Testis (tissue), 3 donors: ENCODE measurements around the gene FAXDC2. TPM values are rescaled to one million over a fixed set of nuclear protein-coding genes. Genes with fewer than 3 reads are reported as not detected.
A peak's percentile ranks its signal among the peaks of the same experiment; 100 is the strongest.

Experiments
- DNase-seq: peaks from one replicate; pipeline ENCODE4 v3.0.0-alpha.2; 2019
- H3K27ac ChIP-seq, 2 donors: fragments of 200-600 bp; sonication (generic); one replicate each; pipeline ENCODE4 v1.5.1; 2019
- H3K27me3 ChIP-seq: fragments of 200-600 bp; sonication (generic); one replicate; pipeline ENCODE4 v1.5.1; 2019
- H3K36me3 ChIP-seq: fragments of 200-600 bp; sonication (generic); one replicate; pipeline ENCODE4 v1.5.1; 2017; ENCODE audit warnings: low read depth; ENCODE audit errors: missing control alignments
- H3K4me1 ChIP-seq: fragments of 200-600 bp; sonication (generic); one replicate; pipeline ENCODE4 v1.5.1; 2019
- H3K4me3 ChIP-seq, 2 donors: fragments of 200-600 bp; sonication (generic); one replicate each; pipeline ENCODE4 v1.5.1; 2017 to 2019
- H3K9me3 ChIP-seq: fragments of 200-600 bp; sonication (generic); one replicate; pipeline ENCODE4 v1.5.1; 2017
- POLR2A ChIP-seq: fragments of 450-650 bp; IDR thresholded peaks from one replicate; pipeline ENCODE4 v1.6.1; 2017; ENCODE audit warnings: antibody characterized with exemption, mild to moderate bottlenecking, moderate library complexity
- WGBS, 2 donors: methylation state at CpG; one replicate each; pipeline ENCODE4 v1.1.5; 2018; 5-methylcytosine and 5-hydroxymethylcytosine counted together
- intact Hi-C: fragments of 100-400 bp; cut with DNase I; formaldehyde crosslinking; loops from one replicate; pipeline ENCODE4 v1.15.1; 2023; ENCODE audit warnings: low total_unique reads
- polyA plus RNA-seq: library from polyadenylated mRNA; stranded (reverse); fragments of 350-450 nt; fragmentation: Illumina TruSeq; extraction: RNeasy Lipid Tissue Mini Kit (QIAGEN cat#74804); gene quantifications from one replicate; pipeline ENCODE4 v1.2.3, GENCODE V29; 2014; ENCODE audit warnings: low read depth, low replicate concordance; ENCODE audit not compliant: insufficient read depth
- total RNA-seq, 2 donors: library from RNA; depleted of rRNA; stranded (reverse); fragments of >200 nt; gene quantifications; one replicate each; pipeline ENCODE4 v1.2.3, GENCODE V29; 2016
- TF ChIP-seq, protein P1 (sequence below), 3 experiments: fragments of 450-650 bp in 2 of 3; fragments of 200-600 bp in 1 of 3; sonication (generic) in 1 of 3; IDR thresholded peaks; one replicate each; pipeline ENCODE4 v1.5.1; 2016 to 2019; ENCODE audit warnings: antibody characterized with exemption in 3 of 3, mild to moderate bottlenecking in 2 of 3, moderate library complexity in 1 of 3

The FAXDC2 gene
- total and polyA plus RNA-seq, 3 donors from 2014 or later: 32.5 to 76.8 (median 54.7) TPM

DNA sequence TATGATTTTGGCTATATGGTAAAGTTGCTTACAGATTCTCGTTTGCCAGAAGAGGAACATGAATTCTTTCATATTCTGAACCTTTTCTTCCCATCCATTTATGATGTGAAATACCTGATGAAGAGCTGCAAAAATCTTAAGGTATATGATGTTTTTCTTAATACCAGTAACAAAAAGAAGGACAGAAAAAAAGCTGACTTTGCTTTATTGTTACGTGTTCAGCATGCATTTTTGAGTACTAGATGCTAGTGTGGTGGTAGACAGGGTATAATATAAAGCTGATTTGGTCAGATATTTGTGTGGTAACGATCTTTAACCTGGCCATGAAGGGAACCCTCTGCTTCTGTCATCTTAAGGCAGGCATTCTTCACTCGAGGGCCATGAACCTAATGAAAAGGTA lies 21.3 kb upstream of the FAXDC2 start:
- no peak for DNase-seq
- Histone ChIP-seq H3K36me3 (no peaks in the 10 kb centered on the region), H3K9me3 (no peaks in the 10 kb centered on the region), H3K27ac (peak overlapping the region; percentile 78 to 94), H3K27me3 (no peaks in the 10 kb centered on the region), H3K4me3 (no peak overlapping the region), H3K4me1 (peaks cover 41% of the 10 kb centered on the region)
- 86 to 91% methylated on average over 4 of the region's 4 CpGs for WGBS, 2 donors
- intact Hi-C loops: no loop called here
- TF ChIP-seq POLR2A: no peak
- TF ChIP-seq, protein P1, sequence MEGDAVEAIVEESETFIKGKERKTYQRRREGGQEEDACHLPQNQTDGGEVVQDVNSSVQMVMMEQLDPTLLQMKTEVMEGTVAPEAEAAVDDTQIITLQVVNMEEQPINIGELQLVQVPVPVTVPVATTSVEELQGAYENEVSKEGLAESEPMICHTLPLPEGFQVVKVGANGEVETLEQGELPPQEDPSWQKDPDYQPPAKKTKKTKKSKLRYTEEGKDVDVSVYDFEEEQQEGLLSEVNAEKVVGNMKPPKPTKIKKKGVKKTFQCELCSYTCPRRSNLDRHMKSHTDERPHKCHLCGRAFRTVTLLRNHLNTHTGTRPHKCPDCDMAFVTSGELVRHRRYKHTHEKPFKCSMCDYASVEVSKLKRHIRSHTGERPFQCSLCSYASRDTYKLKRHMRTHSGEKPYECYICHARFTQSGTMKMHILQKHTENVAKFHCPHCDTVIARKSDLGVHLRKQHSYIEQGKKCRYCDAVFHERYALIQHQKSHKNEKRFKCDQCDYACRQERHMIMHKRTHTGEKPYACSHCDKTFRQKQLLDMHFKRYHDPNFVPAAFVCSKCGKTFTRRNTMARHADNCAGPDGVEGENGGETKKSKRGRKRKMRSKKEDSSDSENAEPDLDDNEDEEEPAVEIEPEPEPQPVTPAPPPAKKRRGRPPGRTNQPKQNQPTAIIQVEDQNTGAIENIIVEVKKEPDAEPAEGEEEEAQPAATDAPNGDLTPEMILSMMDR (IDR thresholded peaks at IDR 0.05): no peak

DNA sequence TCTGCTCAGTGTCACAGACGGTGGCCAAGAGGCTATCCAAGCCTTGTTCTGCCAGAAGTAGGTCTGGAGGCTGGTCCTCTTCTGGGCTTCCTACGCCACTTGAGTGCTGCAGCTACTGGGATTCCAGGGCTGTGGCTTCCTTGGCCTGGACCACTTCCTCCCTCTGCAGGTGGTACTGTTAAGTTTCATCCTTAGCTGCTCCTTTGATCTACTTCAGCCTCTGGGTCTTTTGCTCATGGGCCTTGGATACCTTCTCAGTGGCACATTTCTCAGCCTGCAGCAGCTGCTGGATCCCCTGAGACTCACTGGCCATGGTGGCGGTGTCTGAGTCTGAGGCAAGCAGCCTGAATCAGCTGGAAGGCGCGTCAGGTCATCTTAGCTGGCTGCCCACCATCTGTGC lies 18.3 kb upstream of the FAXDC2 start:
- Histone ChIP-seq H3K27ac (peak overlapping the region; percentile 73 to 85), H3K9me3 (no peaks in the 10 kb centered on the region), H3K36me3 (no peaks in the 10 kb centered on the region), H3K4me3 (no peak overlapping the region), H3K4me1 (peaks cover 41% of the 10 kb centered on the region), H3K27me3 (no peaks in the 10 kb centered on the region)
- no peak for TF ChIP-seq POLR2A
- TF ChIP-seq, protein P1 (IDR thresholded peaks at IDR 0.05): no peak
- peak; percentile 72 for DNase-seq
- 57 to 79% methylated on average over 5 of the region's 5 CpGs for WGBS, 2 donors
- intact Hi-C loops: no loop called here

DNA sequence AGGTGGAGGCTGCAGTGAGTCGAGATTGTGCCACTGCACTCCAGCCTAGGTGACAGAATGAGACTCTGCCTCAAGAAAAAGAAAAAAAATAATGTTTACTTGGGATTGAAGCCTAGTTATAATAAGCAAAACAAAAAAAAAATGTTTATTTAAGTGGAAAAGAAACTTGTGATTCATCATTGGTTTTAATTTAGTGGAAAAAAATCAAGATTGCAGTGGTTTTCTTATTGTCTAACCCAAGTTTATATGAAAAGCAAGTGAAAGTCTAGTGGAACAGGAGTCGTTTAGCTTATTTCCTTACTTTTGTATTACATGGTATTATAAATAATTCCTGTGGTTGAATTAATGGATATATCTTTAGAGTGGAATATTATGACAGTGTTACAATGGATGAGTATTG lies 16.4 kb upstream of the FAXDC2 start:
- Histone ChIP-seq H3K27me3 (no peaks in the 10 kb centered on the region), H3K4me1 (peaks cover 47% of the 10 kb centered on the region), H3K4me3 (no peak overlapping the region), H3K36me3 (no peaks in the 10 kb centered on the region), H3K9me3 (no peaks in the 10 kb centered on the region), H3K27ac (peak overlapping the region; percentile 73 to 85)
- DNase-seq: no peak
- TF ChIP-seq POLR2A: no peak
- TF ChIP-seq, protein P1 (IDR thresholded peaks at IDR 0.05): no peak
- WGBS, 2 donors: 37 to 47% methylated on average over 2 of the region's 2 CpGs
- intact Hi-C loops: no loop called here

DNA sequence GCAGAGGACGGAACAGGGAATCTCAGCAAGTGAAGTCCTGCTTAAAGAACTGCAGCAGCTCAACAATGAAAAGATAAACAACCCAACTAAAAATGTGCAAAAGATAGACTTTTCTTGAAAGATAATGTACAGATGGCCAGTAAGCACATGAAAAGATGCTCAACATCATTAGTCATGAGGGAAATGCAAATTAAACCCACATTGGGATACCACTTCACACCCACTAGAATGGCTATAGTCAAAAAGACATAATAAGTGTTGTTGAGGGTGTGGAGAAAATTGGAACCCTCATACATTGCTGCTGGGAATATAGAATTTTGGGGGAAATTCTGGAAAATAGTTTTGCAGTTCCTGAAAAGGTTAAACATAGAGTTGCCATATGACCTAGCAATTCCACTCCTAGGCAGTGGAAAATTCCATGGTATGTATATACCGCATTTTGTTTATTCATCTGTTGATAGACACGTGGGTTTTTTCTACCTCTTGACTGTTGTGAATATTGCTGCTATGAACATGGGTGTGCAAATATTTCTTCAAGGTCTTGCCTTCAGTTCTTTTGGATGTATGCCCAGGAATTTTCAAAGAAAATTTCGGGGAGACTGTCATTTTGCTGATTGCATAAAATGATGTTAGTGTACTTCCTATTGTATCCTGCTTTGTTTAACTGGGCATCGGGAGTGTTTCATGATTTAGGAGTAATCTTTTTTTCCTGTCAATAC lies 15.2 kb upstream of the FAXDC2 start:
- Histone ChIP-seq H3K27me3 (no peaks in the 10 kb centered on the region), H3K4me1 (peaks cover 57% of the 10 kb centered on the region), H3K36me3 (no peaks in the 10 kb centered on the region), H3K4me3 (no peak overlapping the region), H3K27ac (peak overlapping the region; percentile 73 to 85), H3K9me3 (no peaks in the 10 kb centered on the region)
- DNase-seq: no peak
- intact Hi-C loops: no loop called here
- 38 to 51% methylated on average over 5 of the region's 5 CpGs for WGBS, 2 donors
- no peak for TF ChIP-seq POLR2A
- TF ChIP-seq, protein P1 (IDR thresholded peaks at IDR 0.05): no peak
